22Rv1 (cell line): Measurements from ENCODE around the gene RGS6.

ENCODE experiments used
- CTCF ChIP-seq: fragments of 450-650 bp; IDR thresholded peaks from 2 replicates; pipeline ENCODE4 v1.5.1; 2017; ENCODE audit warnings: mild to moderate bottlenecking
- ZFX ChIP-seq: fragments of 450-650 bp; IDR thresholded peaks from 2 replicates; pipeline ENCODE4 v1.6.1; 2017; ENCODE audit warnings: antibody characterized with exemption, borderline replicate concordance

DNA sequence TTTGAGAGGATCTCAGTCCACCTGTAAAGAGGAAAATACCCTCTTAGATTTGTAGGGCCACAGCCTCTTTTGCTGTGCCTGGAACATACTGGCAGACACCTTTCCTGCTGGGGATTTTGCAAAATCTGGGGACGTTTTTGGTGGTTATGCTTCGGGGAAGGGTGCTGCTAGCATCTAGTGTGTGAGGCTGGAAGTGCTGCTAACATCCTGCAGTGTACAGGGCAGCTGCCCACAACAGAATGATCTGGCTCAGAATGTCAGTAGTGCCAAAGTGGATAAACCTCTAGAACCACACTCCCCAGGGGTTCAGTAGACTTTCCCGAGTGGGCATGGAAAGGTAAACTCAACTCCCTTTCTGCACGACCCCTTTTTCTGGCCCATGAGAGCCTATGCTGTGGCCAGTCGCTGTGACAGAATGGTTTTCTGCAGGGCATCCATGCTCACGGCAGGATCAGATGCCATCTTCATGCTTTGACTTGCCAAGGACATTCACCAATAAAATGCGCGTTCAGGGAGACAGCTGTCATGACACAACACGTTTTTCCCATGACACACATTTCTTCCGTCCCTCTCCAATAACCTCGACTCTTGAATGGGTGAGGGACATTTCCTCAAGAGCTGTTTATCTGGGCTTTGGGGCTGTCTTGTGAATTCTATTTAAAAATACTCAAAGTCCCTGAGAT is 240.9 kb downstream of the RGS6 start:
- TF ChIP-seq CTCF (no peak), ZFX (no peak)
